Measurements from ENCODE around the gene NDUFS2.

NDUFS2 gene

GRCh38 chr1:161173711-161174110 lies 28.5 kb upstream of the NDUFS2 start:
- Histone ChIP-seq H3K27ac (ENCODE audit: low read depth, low read length) (no peak overlapping the region), H3K36me3 (ENCODE audit: control insufficient read depth, insufficient read depth, low read length) (peaks cover 62% of the 10 kb centered on the region), H3K27me3 (ENCODE audit: control insufficient read depth, insufficient read depth, low read length) (no peaks in the 10 kb centered on the region), H3K4me3 (ENCODE audit: low read depth, low read length) (no peak overlapping the region), H3K4me1 (ENCODE audit: control insufficient read depth, insufficient read depth, low read length) (peaks cover 6% of the 10 kb centered on the region), H3K9me3 (ENCODE audit: control insufficient read depth, insufficient read depth, low read depth, low read length) (no peaks in the 10 kb centered on the region), H3K9ac (ENCODE audit: low read length) (no peak overlapping the region)

- Histone ChIP-seq H3K36me3 (ENCODE audit: control insufficient read depth, insufficient read depth, low read length) (peaks cover 52% of the 10 kb centered on the region), H3K4me3 (ENCODE audit: low read depth, low read length) (no peak overlapping the region), H3K9ac (ENCODE audit: low read length) (no peak overlapping the region), H3K27ac (ENCODE audit: low read depth, low read length) (no peak overlapping the region), H3K9me3 (ENCODE audit: control insufficient read depth, insufficient read depth, low read depth, low read length) (no peaks in the 10 kb centered on the region), H3K27me3 (ENCODE audit: control insufficient read depth, insufficient read depth, low read length) (no peaks in the 10 kb centered on the region), H3K4me1 (ENCODE audit: control insufficient read depth, insufficient read depth, low read length) (peaks cover 6% of the 10 kb centered on the region)
Observed at GRCh38 chr1:161174911-161175310, 27.3 kb upstream of the NDUFS2 start.

GRCh38 chr1:161175771-161176453 lies 26.3 kb upstream of the NDUFS2 start:
- peaks cover 45% of the 10 kb centered on the region for H3K36me3 ChIP-seq (ENCODE audit: control insufficient read depth, insufficient read depth, low read length)
- H3K4me1 ChIP-seq (ENCODE audit: control insufficient read depth, insufficient read depth, low read length): peaks cover 6% of the 10 kb centered on the region
- no peak overlapping the region for H3K27ac ChIP-seq (ENCODE audit: low read depth, low read length)
- no peak overlapping the region for H3K9ac ChIP-seq (ENCODE audit: low read length)
- no peaks in the 10 kb centered on the region for H3K27me3 ChIP-seq (ENCODE audit: control insufficient read depth, insufficient read depth, low read length)
- H3K9me3 ChIP-seq (ENCODE audit: control insufficient read depth, insufficient read depth, low read depth, low read length): no peaks in the 10 kb centered on the region
- no peak overlapping the region for H3K4me3 ChIP-seq (ENCODE audit: low read depth, low read length)

GRCh38 chr1:161176468-161177111 lies 25.6 kb upstream of the NDUFS2 start:
- H3K36me3 ChIP-seq (ENCODE audit: control insufficient read depth, insufficient read depth, low read length): peaks cover 38% of the 10 kb centered on the region
- peak overlapping the region; percentile 99 for H3K4me3 ChIP-seq (ENCODE audit: low read depth, low read length)
- H3K27ac ChIP-seq (ENCODE audit: low read depth, low read length): no peak overlapping the region
- peak overlapping the region; percentile 85 for H3K9ac ChIP-seq (ENCODE audit: low read length)
- H3K9me3 ChIP-seq (ENCODE audit: control insufficient read depth, insufficient read depth, low read depth, low read length): no peaks in the 10 kb centered on the region
- H3K4me1 ChIP-seq (ENCODE audit: control insufficient read depth, insufficient read depth, low read length): peaks cover 6% of the 10 kb centered on the region
- H3K27me3 ChIP-seq (ENCODE audit: control insufficient read depth, insufficient read depth, low read length): no peaks in the 10 kb centered on the region

GRCh38 chr1:161177112-161177935 lies 24.8 kb upstream of the NDUFS2 start, which contains the start of gene B4GALT3:
Gene B4GALT3, minus strand, starts transcription at chr1:161177507. Its CDS starts 1,447 bp downstream, at chr1:161176060.
- H3K27ac ChIP-seq (ENCODE audit: low read depth, low read length): peak within 1 kb of the TSS; percentile 62
- H3K4me3 ChIP-seq (ENCODE audit: low read depth, low read length): peak within 1 kb of the TSS; percentile 99
- peak within 1 kb of the TSS; percentile 85 for H3K9ac ChIP-seq (ENCODE audit: low read length)
- peaks cover 6% of the 10 kb centered on the region for H3K4me1 ChIP-seq (ENCODE audit: control insufficient read depth, insufficient read depth, low read length)
- no peaks in the 10 kb centered on the region for H3K27me3 ChIP-seq (ENCODE audit: control insufficient read depth, insufficient read depth, low read length)
- H3K9me3 ChIP-seq (ENCODE audit: control insufficient read depth, insufficient read depth, low read depth, low read length): no peaks in the 10 kb centered on the region
- peaks cover 31% of the 10 kb centered on the region for H3K36me3 ChIP-seq (ENCODE audit: control insufficient read depth, insufficient read depth, low read length)

- no peak overlapping the region for H3K9ac ChIP-seq (ENCODE audit: low read length)
Observed at GRCh38 chr1:161177936-161178244, 24.3 kb upstream of the NDUFS2 start.

GRCh38 chr1:161179698-161180097 lies 22.5 kb upstream of the NDUFS2 start:
- Histone ChIP-seq H3K9ac (ENCODE audit: low read length) (no peak overlapping the region), H3K4me1 (ENCODE audit: control insufficient read depth, insufficient read depth, low read length) (peaks cover 6% of the 10 kb centered on the region), H3K9me3 (ENCODE audit: control insufficient read depth, insufficient read depth, low read depth, low read length) (no peaks in the 10 kb centered on the region), H3K27me3 (ENCODE audit: control insufficient read depth, insufficient read depth, low read length) (no peaks in the 10 kb centered on the region), H3K36me3 (ENCODE audit: control insufficient read depth, insufficient read depth, low read length) (peaks cover 10% of the 10 kb centered on the region), H3K27ac (ENCODE audit: low read depth, low read length) (no peak overlapping the region), H3K4me3 (ENCODE audit: low read depth, low read length) (no peak overlapping the region)

More at GRCh38 chr1:161177936-161178244, 24.3 kb upstream of the NDUFS2 start:
- H3K4me1 ChIP-seq (ENCODE audit: control insufficient read depth, insufficient read depth, low read length): peaks cover 6% of the 10 kb centered on the region
- no peaks in the 10 kb centered on the region for H3K27me3 ChIP-seq (ENCODE audit: control insufficient read depth, insufficient read depth, low read length)
- H3K27ac ChIP-seq (ENCODE audit: low read depth, low read length): no peak overlapping the region
- H3K9me3 ChIP-seq (ENCODE audit: control insufficient read depth, insufficient read depth, low read depth, low read length): no peaks in the 10 kb centered on the region
- peak overlapping the region; percentile 99 for H3K4me3 ChIP-seq (ENCODE audit: low read depth, low read length)
- peaks cover 25% of the 10 kb centered on the region for H3K36me3 ChIP-seq (ENCODE audit: control insufficient read depth, insufficient read depth, low read length)

- Histone ChIP-seq H3K27me3 (ENCODE audit: control insufficient read depth, insufficient read depth, low read length) (no peaks in the 10 kb centered on the region), H3K4me1 (ENCODE audit: control insufficient read depth, insufficient read depth, low read length) (peaks cover 6% of the 10 kb centered on the region), H3K27ac (ENCODE audit: low read depth, low read length) (no peak overlapping the region), H3K36me3 (ENCODE audit: control insufficient read depth, insufficient read depth, low read length) (peaks cover under 1% of the 10 kb centered on the region; the same call in 1 of the 2 replicates), H3K9me3 (ENCODE audit: control insufficient read depth, insufficient read depth, low read depth, low read length) (no peaks in the 10 kb centered on the region), H3K9ac (ENCODE audit: low read length) (no peak overlapping the region), H3K4me3 (ENCODE audit: low read depth, low read length) (no peak overlapping the region)
Observed at GRCh38 chr1:161180639-161181038, 21.5 kb upstream of the NDUFS2 start.

GRCh38 chr1:161182214-161182613 lies 20.0 kb upstream of the NDUFS2 start:
- no peaks in the 10 kb centered on the region for H3K9me3 ChIP-seq (ENCODE audit: control insufficient read depth, insufficient read depth, low read depth, low read length)
- H3K36me3 ChIP-seq (ENCODE audit: control insufficient read depth, insufficient read depth, low read length): no peaks in the 10 kb centered on the region
- peaks cover 6% of the 10 kb centered on the region for H3K4me1 ChIP-seq (ENCODE audit: control insufficient read depth, insufficient read depth, low read length)
- no peak overlapping the region for H3K27ac ChIP-seq (ENCODE audit: low read depth, low read length)
- H3K9ac ChIP-seq (ENCODE audit: low read length): no peak overlapping the region
- no peaks in the 10 kb centered on the region for H3K27me3 ChIP-seq (ENCODE audit: control insufficient read depth, insufficient read depth, low read length)
- no peak overlapping the region for H3K4me3 ChIP-seq (ENCODE audit: low read depth, low read length)

- Histone ChIP-seq H3K27me3 (ENCODE audit: control insufficient read depth, insufficient read depth, low read length) (no peaks in the 10 kb centered on the region), H3K4me1 (ENCODE audit: control insufficient read depth, insufficient read depth, low read length) (no peaks in the 10 kb centered on the region), H3K4me3 (ENCODE audit: low read depth, low read length) (no peak overlapping the region), H3K9ac (ENCODE audit: low read length) (no peak overlapping the region), H3K27ac (ENCODE audit: low read depth, low read length) (no peak overlapping the region), H3K9me3 (ENCODE audit: control insufficient read depth, insufficient read depth, low read depth, low read length) (no peaks in the 10 kb centered on the region), H3K36me3 (ENCODE audit: control insufficient read depth, insufficient read depth, low read length) (no peaks in the 10 kb centered on the region)
Observed at GRCh38 chr1:161185282-161185682, 16.9 kb upstream of the NDUFS2 start.

Measured in HUES6 (cell line).